DND-41 (cell line): ENCODE measurements around the gene MX1.

Experiments used
- CTCF ChIP-seq: IDR thresholded peaks from 2 replicates; pipeline ENCODE4 v1.5.1; 2012; ENCODE audit warnings: borderline replicate concordance, low read length, moderate library complexity, mild to moderate bottlenecking; ENCODE audit not compliant: poor library complexity, severe bottlenecking; ENCODE audit errors: extremely low read depth
- EZH2 ChIP-seq: IDR thresholded peaks from 3 replicates; pipeline ENCODE4 v1.6.1; 2012; ENCODE audit warnings: borderline replicate concordance, low read depth, mild to moderate bottlenecking, moderate library complexity, low read length, inconsistent platforms; ENCODE audit not compliant: severe bottlenecking

GRCh38 chr21:41418956-41419680 lies 6.9 kb upstream of the MX1 start:
- TF ChIP-seq CTCF (no peak), EZH2 (no peak)
